Colonic mucosa (tissue), 4 donors: ENCODE results near the gene HSF4. TPM values are rescaled to one million over a fixed set of nuclear protein-coding genes. Genes with fewer than 3 reads are reported as not detected.
A peak's percentile ranks its signal among the peaks of the same experiment; 100 is the strongest.

Source experiments
- DNase-seq: peaks from one replicate; pipeline ENCODE4 v3.0.0-alpha.2; 2020
- H3K27ac ChIP-seq: fragments of 200-600 bp; one replicate; pipeline ENCODE4 v1.8.0; 2021
- H3K27me3 ChIP-seq: fragments of 200-600 bp; one replicate; pipeline ENCODE4 v1.8.0; 2021
- H3K36me3 ChIP-seq: fragments of 200-600 bp; one replicate; pipeline ENCODE4 v1.8.0; 2021
- H3K4me1 ChIP-seq: fragments of 200-600 bp; one replicate; pipeline ENCODE4 v1.8.0; 2021; ENCODE audit warnings: mild to moderate bottlenecking
- H3K4me3 ChIP-seq: fragments of 200-600 bp; one replicate; pipeline ENCODE4 v1.8.0; 2021
- H3K9ac ChIP-seq, 2 donors: one replicate each; pipeline ENCODE4 v1.7.0; 2013; ENCODE audit warnings: control low read depth in 2 of 2, low read depth in 2 of 2, low read length in 2 of 2
- H3K9me3 ChIP-seq: fragments of 200-600 bp; one replicate; pipeline ENCODE4 v1.8.0; 2021
- CTCF ChIP-seq: fragments of 200-600 bp; IDR thresholded peaks from one replicate; pipeline ENCODE4 v1.8.0; 2022; ENCODE audit warnings: antibody characterized with exemption, mild to moderate bottlenecking
- intact Hi-C: fragments of 100-400 bp; cut with DNase I; formaldehyde crosslinking; loops from one replicate; pipeline ENCODE4 v1.14.1; 2022
- microRNA-seq: library from miRNA; unstranded; fragments of <30 nt; microRNA quantifications from one replicate; pipeline ENCODE4, GENCODE V29; 2019
- total RNA-seq, 2 donors: library from RNA; stranded (reverse); fragmentation: NEBNext Ultra II Directional in 1 of 2; extraction: Animal tissue kit (Norgen Biotek cat#: 25700) in 1 of 2; gene quantifications; one replicate each; pipeline ENCODE4 v1.2.1, GENCODE V29; 2021
- donor health status: healthy.
- donor health status: DM: no; HTN: no; CAD: no.
- donor health status: DM: no; HTN: no; CAD: no.

HSF4 gene
- total RNA-seq, 2 donors from 2014 or later = 23.6 TPM

GRCh38 chr16:67212766-67213165 is 48.2 kb downstream of the HSF4 start:
- no peak overlapping the region for H3K27ac ChIP-seq
- intact Hi-C loops = no loop called here
- no peak for DNase-seq

GRCh38 chr16:67213197-67214019 is 48.9 kb downstream of the HSF4 start:
- Histone ChIP-seq H3K9me3 (no peaks in the 10 kb centered on the region), H3K4me1 (no peaks in the 10 kb centered on the region), H3K9ac (no peak overlapping the region), H3K27me3 (no peaks in the 10 kb centered on the region), H3K36me3 (no peaks in the 10 kb centered on the region), H3K27ac (no peak overlapping the region), H3K4me3 (no peak overlapping the region)
- intact Hi-C loops = no loop called here
- no peak for TF ChIP-seq CTCF
- no peak for DNase-seq

More at GRCh38 chr16:67212766-67213165, 48.2 kb downstream of the HSF4 start:
- no peak overlapping the region for H3K4me3 ChIP-seq
- no peaks in the 10 kb centered on the region for H3K27me3 ChIP-seq
- H3K4me1 ChIP-seq = no peaks in the 10 kb centered on the region
- no peak overlapping the region for H3K9ac ChIP-seq
- no peak for TF ChIP-seq CTCF
- no peaks in the 10 kb centered on the region for H3K36me3 ChIP-seq
- no peaks in the 10 kb centered on the region for H3K9me3 ChIP-seq

- intact Hi-C loops = no loop called here
- Histone ChIP-seq H3K9ac (no peak overlapping the region), H3K36me3 (no peaks in the 10 kb centered on the region), H3K4me1 (no peaks in the 10 kb centered on the region), H3K27ac (no peak overlapping the region), H3K9me3 (no peaks in the 10 kb centered on the region), H3K4me3 (no peak overlapping the region), H3K27me3 (no peaks in the 10 kb centered on the region)
- TF ChIP-seq CTCF = no peak
- DNase-seq = no peak
These were observed 51.2 kb downstream of the HSF4 start for GRCh38 chr16:67215706-67216105.

GRCh38 chr16:67216612-67217490 is 52.3 kb downstream of the HSF4 start:
- no peak overlapping the region for H3K9ac ChIP-seq
- intact Hi-C loops = no loop called here

More at GRCh38 chr16:67216612-67217490, 52.3 kb downstream of the HSF4 start:
- Histone ChIP-seq H3K4me1 (no peaks in the 10 kb centered on the region), H3K27me3 (no peaks in the 10 kb centered on the region), H3K36me3 (no peaks in the 10 kb centered on the region), H3K4me3 (no peak overlapping the region), H3K27ac (no peak overlapping the region), H3K9me3 (no peaks in the 10 kb centered on the region)
- TF ChIP-seq CTCF = no peak
- no peak for DNase-seq

Small RNA genes lying within 50 kb of the gene (microRNA-seq; reads per million reads assigned to microRNA genes)
- 210 reads per million, percentile 61 among the genes with 10 or more reads in this experiment for gene MIR328

Other genes with a start within 250 kb of the HSF4 start
- 1 to 10 TPM in 1 of 2 donors, under 1 TPM in 1; 0.72 to 1.8 TPM for gene CDH16, start 245.9 kb upstream of the HSF4 start, total RNA-seq
- gene RRAD, start 239.2 kb upstream of the HSF4 start, total RNA-seq = 1 to 10 TPM; 1.4 to 4.0 TPM
- gene CIAO2B, start 230.3 kb upstream of the HSF4 start, total RNA-seq = 100 to 1,000 TPM; 105 to 146 TPM
- gene CES2, start 229.2 kb upstream of the HSF4 start, total RNA-seq = 100 to 1,000 TPM; 407 to 525 TPM
- 100 to 1,000 TPM; 136 to 169 TPM for gene CES3, start 203.5 kb upstream of the HSF4 start, total RNA-seq
- 1 to 10 TPM; 5.9 to 7.8 TPM for gene CES4A, start 176.2 kb upstream of the HSF4 start, total RNA-seq
- 10 to 100 TPM; 41.5 TPM for gene CBFB, start 135.6 kb upstream of the HSF4 start, total RNA-seq
- gene PHAF1, start 54.8 kb upstream of the HSF4 start, total RNA-seq = 10 to 100 TPM in 1 of 2 donors, 1 to 10 TPM in 1; 10.0 to 14.0 TPM
- gene B3GNT9, start 13.7 kb upstream of the HSF4 start, total RNA-seq = 1 to 10 TPM; 4.4 to 4.9 TPM
- gene TRADD, start 4.8 kb upstream of the HSF4 start, total RNA-seq = 10 to 100 TPM; 27.5 to 37.1 TPM
- 10 to 100 TPM; 12.0 to 27.1 TPM for gene FBXL8, start 4.8 kb upstream of the HSF4 start, total RNA-seq
- 10 to 100 TPM; 26.2 to 31.0 TPM for gene NOL3, start 5.8 kb downstream of the HSF4 start, total RNA-seq
- 10 to 100 TPM; 24.0 to 43.0 TPM for gene MATCAP1, start 19.2 kb downstream of the HSF4 start, total RNA-seq
- 1 to 10 TPM; 2.3 to 4.6 TPM for gene EXOC3L1, start 25.4 kb downstream of the HSF4 start, total RNA-seq
- gene E2F4, start 27.4 kb downstream of the HSF4 start, total RNA-seq = 10 to 100 TPM; 53.3 to 89.0 TPM
- gene ELMO3, start 34.4 kb downstream of the HSF4 start, total RNA-seq = 10 to 100 TPM; 60.7 to 75.6 TPM
- gene TMEM208, start 62.4 kb downstream of the HSF4 start, total RNA-seq = 10 to 100 TPM; 42.8 to 69.0 TPM
- 10 to 100 TPM; 21.6 to 47.2 TPM for gene FHOD1, start 82.7 kb downstream of the HSF4 start, total RNA-seq
- gene SLC9A5, start 84.2 kb downstream of the HSF4 start, total RNA-seq = 1 to 10 TPM in 1 of 2 donors, under 1 TPM in 1; 0.48 to 2.1 TPM
- 10 to 100 TPM; 13.1 to 14.7 TPM for gene PLEKHG4, start 114.8 kb downstream of the HSF4 start, total RNA-seq
- gene KCTD19, start 162.0 kb downstream of the HSF4 start, total RNA-seq = under 1 TPM in 1 of 2 donors, not detected in 1; 0.24 TPM
- gene LRRC36, start 162.1 kb downstream of the HSF4 start, total RNA-seq = 1 to 10 TPM in 1 of 2 donors, not detected in 1; 1.1 TPM
- 10 to 100 TPM in 1 of 2 donors, 1 to 10 TPM in 1; 3.7 to 12.3 TPM for gene TPPP3, start 228.8 kb downstream of the HSF4 start, total RNA-seq